HG02973 (cell line): ENCODE results near the gene TOP2B.

ENCODE experiments used
- ATAC-seq: cut with Tn5 transposase; IDR thresholded peaks from one replicate; pipeline ENCODE4 v1.9.1; 2021; ENCODE audit warnings: moderate library complexity; ENCODE audit not compliant: unreplicated experiment

Gene TOP2B

GRCh38 chr3:25664812-25665314, at the start of gene TOP2B:
TOP2B (minus strand) TSS chr3:25664907; CDS start chr3:25664297, 610 bp downstream.
- ATAC-seq = peak; percentile 87

GRCh38 chr3:25713341-25713985, 48.8 kb upstream of the TOP2B start:
- no peak for ATAC-seq

- ATAC-seq = no peak
These were observed 46.4 kb upstream of the TOP2B start for GRCh38 chr3:25711090-25711489.

- ATAC-seq = no peak
These were observed 43.3 kb upstream of the TOP2B start for GRCh38 chr3:25708036-25708435.

GRCh38 chr3:25707268-25707926, 42.7 kb upstream of the TOP2B start:
- no peak for ATAC-seq

GRCh38 chr3:25706213-25706612, 41.5 kb upstream of the TOP2B start:
- ATAC-seq = no peak

GRCh38 chr3:25697553-25697952, 32.8 kb upstream of the TOP2B start:
- no peak for ATAC-seq

GRCh38 chr3:25695731-25696420, 31.2 kb upstream of the TOP2B start:
- no peak for ATAC-seq

GRCh38 chr3:25693238-25693637, 28.5 kb upstream of the TOP2B start:
- ATAC-seq = no peak

GRCh38 chr3:25692341-25692740, 27.6 kb upstream of the TOP2B start:
- no peak for ATAC-seq

GRCh38 chr3:25690768-25691533, 26.2 kb upstream of the TOP2B start:
- ATAC-seq = no peak

GRCh38 chr3:25689226-25689625, 24.5 kb upstream of the TOP2B start:
- no peak for ATAC-seq

GRCh38 chr3:25687742-25688141, 23.0 kb upstream of the TOP2B start:
- ATAC-seq = no peak

GRCh38 chr3:25686766-25687165, 22.1 kb upstream of the TOP2B start:
- ATAC-seq = no peak

GRCh38 chr3:25683882-25684281, 19.2 kb upstream of the TOP2B start:
- ATAC-seq = no peak

GRCh38 chr3:25683410-25683809, 18.7 kb upstream of the TOP2B start:
- no peak for ATAC-seq

- ATAC-seq = no peak
These were observed 15.1 kb upstream of the TOP2B start for GRCh38 chr3:25679642-25680302.

- no peak for ATAC-seq
These were observed 14.5 kb upstream of the TOP2B start for GRCh38 chr3:25679166-25679565.

GRCh38 chr3:25678581-25678980, 13.9 kb upstream of the TOP2B start:
- ATAC-seq = no peak

- ATAC-seq = no peak
These were observed 12.4 kb upstream of the TOP2B start for GRCh38 chr3:25677121-25677520.

GRCh38 chr3:25674670-25675069, 10.0 kb upstream of the TOP2B start:
- no peak for ATAC-seq
